Panc1 (cell line): ENCODE data around the gene AGER. TPM values are rescaled to one million over a fixed set of nuclear protein-coding genes. Genes with fewer than 3 reads are reported as not detected.

Source experiments
- ATAC-seq: fragments of 200-7000 bp; cut with Tn5 transposase; 2 replicates; pipeline ENCODE4 v1.9.1; 2020; ENCODE audit warnings: mild to moderate bottlenecking, moderate library complexity
- BruUV-seq: library from RNA; stranded (reverse); fragments of 400-500 nt; replicated peaks from 2 replicates; lab custom pipeline; 2021; lab: Mats Ljungman, UMichigan
- CTCF ChIA-PET: fragments of 300-600 bp; sonication (Branson Sonifier 250); formaldehyde crosslinking; loops from one replicate; lab custom pipeline; 2022; ENCODE audit warnings: antibody characterized with exemption; lab: Charles Lee
- POLR2A ChIA-PET: fragments of 300-600 bp; sonication (Branson Sonifier 250); formaldehyde crosslinking; loops from one replicate; lab custom pipeline; 2022; ENCODE audit warnings: antibody characterized with exemption; lab: Charles Lee
- DNase-seq: peaks from one replicate; pipeline ENCODE4 v3.0.0-alpha.2; 2010; ENCODE audit warnings: low read depth, low spot score
- H3K27ac ChIP-seq: 2 replicates; pipeline ENCODE4 v1.5.1; 2011; ENCODE audit warnings: mild to moderate bottlenecking, low read length, inconsistent platforms
- H3K27me3 ChIP-seq: fragments of 200-500 bp; sonication (Bioruptor generic); 2 replicates; pipeline ENCODE4 v1.6.0; 2014; ENCODE audit warnings: low read length, inconsistent platforms; ENCODE audit not compliant: control insufficient read depth, insufficient read depth
- H3K36me3 ChIP-seq: fragments of 200-500 bp; sonication (Bioruptor generic); 2 replicates; pipeline ENCODE4 v1.5.1; 2014; ENCODE audit warnings: inconsistent platforms, mild to moderate bottlenecking, low read length, moderate library complexity; ENCODE audit not compliant: control insufficient read depth, insufficient read depth
- H3K4me1 ChIP-seq: 2 replicates; pipeline ENCODE4 v1.5.1; 2011; ENCODE audit warnings: inconsistent platforms, mild to moderate bottlenecking, low read length, moderate library complexity; ENCODE audit not compliant: control insufficient read depth, insufficient read depth
- H3K4me3 ChIP-seq, 2 experiments: 2 replicates each; pipeline ENCODE4 v1.5.1; 2011 to 2012; ENCODE audit warnings: low read depth in 2 of 2, low read length in 2 of 2, mild to moderate bottlenecking in 2 of 2, inconsistent platforms in 1 of 2, moderate library complexity in 1 of 2
- H3K9me3 ChIP-seq: fragments of 200-500 bp; sonication (Bioruptor generic); 2 replicates; pipeline ENCODE4 v1.5.1; 2014; ENCODE audit warnings: low read depth, mild to moderate bottlenecking, inconsistent platforms, low read length, moderate library complexity; ENCODE audit not compliant: control insufficient read depth, insufficient read depth
- CTCF ChIP-seq: fragments of 450-650 bp; IDR thresholded peaks from 2 replicates; pipeline ENCODE4 v1.5.1; 2017; ENCODE audit warnings: mild to moderate bottlenecking
- POLR2AphosphoS5 ChIP-seq: IDR thresholded peaks from 2 replicates; pipeline ENCODE4 v1.6.1; 2012; ENCODE audit warnings: mild to moderate bottlenecking, low read depth, low read length, moderate library complexity
- REST ChIP-seq, 2 experiments: IDR thresholded peaks; 2 replicates each; pipeline ENCODE4 v1.6.1; 2011 to 2012; ENCODE audit warnings: low read depth in 2 of 2, control low read depth in 1 of 2, low read length in 1 of 2, mild to moderate bottlenecking in 1 of 2, moderate library complexity in 1 of 2; ENCODE audit not compliant: insufficient read depth in 1 of 2
- SIN3A ChIP-seq: IDR thresholded peaks from 2 replicates; pipeline ENCODE4 v1.6.1; 2012; ENCODE audit warnings: low read depth, mild to moderate bottlenecking, low read length, moderate library complexity, borderline replicate concordance; ENCODE audit not compliant: insufficient read depth
- TCF7L2 ChIP-seq: IDR thresholded peaks from 2 replicates; pipeline ENCODE4 v1.6.1; 2011; ENCODE audit warnings: mild to moderate bottlenecking, low read depth, low read length, inconsistent platforms
- in situ Hi-C: cut with HindIII; loops from 2 replicates; pipeline ENCODE4 v1.10.0; 2016; ENCODE audit warnings: low sequenced_read_pairs, low pct_unique_long_range_greater_than_20kb
- intact Hi-C: fragments of 100-400 bp; cut with micrococcal nuclease; formaldehyde crosslinking; loops from one replicate; pipeline ENCODE4 v1.10.0; 2022; ENCODE audit not compliant: unreplicated experiment
- total RNA-seq: library from RNA; stranded (reverse); gene quantifications from one replicate; pipeline ENCODE4 v1.2.1, GENCODE V29; 2021; ENCODE audit not compliant: unreplicated experiment

AGER gene
- total RNA-seq, 1 experiment from 2014 or later, result 3.7 TPM

DNA sequence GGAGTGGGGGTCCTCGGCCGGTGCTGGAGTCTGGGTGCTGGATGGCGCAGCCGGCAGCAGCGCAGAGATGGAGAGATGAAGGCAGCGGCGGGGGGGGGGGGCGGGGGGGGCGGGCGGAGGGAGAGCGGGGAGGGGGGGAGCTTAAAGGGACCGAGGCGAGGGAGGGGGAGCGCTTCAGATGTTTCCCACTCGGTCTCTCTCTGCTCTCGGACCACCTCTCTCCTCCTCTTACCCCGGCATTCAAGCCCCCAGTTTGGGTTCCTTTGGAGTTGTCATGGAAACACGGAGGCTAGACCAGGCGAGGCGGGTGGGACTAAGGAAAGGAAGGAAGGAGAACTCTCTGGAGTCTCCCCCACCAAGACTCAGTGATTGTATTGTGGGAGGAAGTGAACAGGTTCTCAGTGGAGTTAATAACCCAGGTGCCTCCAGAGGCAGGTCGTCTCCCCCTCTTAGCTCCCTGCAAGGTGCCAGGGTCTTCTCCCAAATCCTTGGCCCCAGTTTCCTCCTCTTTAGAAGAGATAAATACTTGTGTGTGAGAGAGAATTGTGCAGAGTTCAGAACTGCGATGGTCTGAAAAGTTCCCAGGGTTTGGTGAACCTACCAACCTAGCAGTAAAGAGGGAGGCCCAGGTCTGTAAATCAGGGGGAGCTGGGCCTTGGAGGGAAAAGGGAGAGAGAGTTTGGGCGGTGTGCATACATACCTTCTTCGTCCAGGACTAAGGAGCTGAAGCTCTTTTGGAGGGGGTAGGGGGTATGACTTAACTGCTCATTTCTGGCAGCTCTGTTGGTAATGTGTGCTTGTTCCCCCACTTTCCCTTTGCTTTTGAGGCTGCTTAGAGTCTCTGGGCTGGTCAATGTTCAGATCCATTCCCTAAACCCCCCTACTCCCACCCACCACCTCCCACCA is 31.9 kb downstream of the AGER start, which contains the start of gene PRRT1:
PRRT1 (minus strand) TSS at position 77 of the 906 bp plus-strand sequence. CDS start 112 bp downstream, outside the sequence.
- POLR2A ChIA-PET, result interaction anchor here (0.5 to 0.9 kb wide), 5 partner anchors 20 to 398 kb away, joined by 3 to 8 read pairs (median 3); partner anchors contain the start of gene FKBPL
- intact Hi-C loops, result loop anchor here (2.0 kb wide), 1 partner anchor 33 kb away; no protein-coding TSS in a partner anchor
- CTCF ChIA-PET, result interaction anchor here (0.5 to 0.6 kb wide), 2 partner anchors 32 to 69 kb away, joined by 3 to 5 read pairs; no protein-coding TSS in a partner anchor
- no TSS peak for BruUV-seq
- H3K27me3 ChIP-seq, result no peaks in the 10 kb centered on the region
- no peak for DNase-seq
- H3K27ac ChIP-seq, result peak within 1 kb of the TSS; percentile 84
- H3K4me3 ChIP-seq, result peak within 1 kb of the TSS; percentile 81 to 96
- no peak for ATAC-seq
- no peaks in the 10 kb centered on the region for H3K9me3 ChIP-seq
- peaks cover 21% of the 10 kb centered on the region for H3K4me1 ChIP-seq
- TF ChIP-seq TCF7L2 (no peak), SIN3A (no peak), REST (IDR thresholded peaks at IDR 0.05; ENCODE audit: insufficient read depth in 1 of 2, low read depth in 2 of 2, low read length in 1 of 2) (no peak), POLR2AphosphoS5 (no peak), CTCF (no peak)
- in situ Hi-C loops, result no loop called here
- no peaks in the 10 kb centered on the region; the same call in 1 of the 2 replicates for H3K36me3 ChIP-seq

DNA sequence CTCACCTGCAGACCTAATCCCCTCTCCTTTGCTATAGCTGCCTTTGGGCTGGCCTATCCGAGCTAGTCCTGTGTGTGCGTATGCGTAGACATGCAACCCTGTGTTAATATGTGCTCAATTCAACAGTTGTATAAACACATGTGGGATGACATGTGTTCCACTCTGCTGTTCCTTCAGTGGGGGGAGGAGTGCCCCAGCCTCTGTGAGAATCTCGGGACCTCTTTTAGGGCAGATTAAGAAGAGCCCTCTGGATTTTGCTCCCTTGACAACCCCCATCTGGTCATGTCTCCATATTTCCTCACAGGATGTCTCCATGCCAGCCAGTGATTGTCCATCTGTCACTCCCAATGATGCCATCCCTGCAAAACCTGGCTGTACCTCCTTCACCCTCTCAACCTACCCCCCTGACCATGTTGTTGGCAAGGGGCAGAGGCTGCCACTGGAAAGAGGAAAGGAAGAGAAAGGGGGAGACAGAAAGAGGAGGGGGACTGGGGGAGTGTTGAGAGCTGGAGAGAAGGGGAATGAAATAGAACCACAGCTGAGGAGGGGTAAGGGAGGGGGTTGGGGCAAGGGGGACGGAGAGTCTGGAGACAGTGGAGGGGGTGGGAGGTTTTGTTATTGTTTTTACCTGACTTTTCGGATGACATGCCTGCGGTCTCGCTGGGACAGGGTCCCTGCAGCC is 32.7 kb downstream of the AGER start:
- Histone ChIP-seq H3K9me3 (no peaks in the 10 kb centered on the region), H3K36me3 (no peaks in the 10 kb centered on the region; the same call in 1 of the 2 replicates), H3K27ac (no peak overlapping the region), H3K4me1 (peaks cover 21% of the 10 kb centered on the region), H3K27me3 (no peaks in the 10 kb centered on the region), H3K4me3 (peak overlapping the region in 1 of 2 experiments; percentile 23; a peak in 2 of 4 replicates)
- intact Hi-C loops (no loop called here), in situ Hi-C loops (no loop called here)
- CTCF ChIA-PET, result no interaction called here
- no peak for ATAC-seq
- DNase-seq, result no peak
- no TSS peak for BruUV-seq
- TF ChIP-seq CTCF (no peak), SIN3A (no peak), POLR2AphosphoS5 (no peak), TCF7L2 (no peak), REST (IDR thresholded peaks at IDR 0.05; ENCODE audit: insufficient read depth in 1 of 2, low read depth in 2 of 2, low read length in 1 of 2) (no peak)
- POLR2A ChIA-PET, result interaction anchor here (0.8 kb wide), 1 partner anchor 21 kb away, joined by 3 read pairs; the partner anchor contains the start of gene FKBPL
